Spinal cord (tissue), 10 donors: ENCODE measurements around the gene MOBP. TPM values are rescaled to one million over a fixed set of nuclear protein-coding genes. Genes with fewer than 3 reads are reported as not detected.

ENCODE experiments used
- DNase-seq, 6 donors: peaks; one replicate each; pipeline versions ENCODE4 v3.0.0 to v3.0.0-alpha.2; 2013 to 2015; ENCODE audit warnings: low spot score in 6 of 6, low read depth in 4 of 6
- H3K27ac ChIP-seq: one replicate; pipeline ENCODE4 v1.5.1; 2013; ENCODE audit warnings: low read depth, low read length, control low read depth
- H3K27me3 ChIP-seq: one replicate; pipeline ENCODE4 v1.6.1; 2013; ENCODE audit warnings: low read length; ENCODE audit not compliant: control insufficient read depth, insufficient read depth
- H3K36me3 ChIP-seq: one replicate; pipeline ENCODE4 v1.6.1; 2013; ENCODE audit warnings: low read length; ENCODE audit not compliant: control insufficient read depth, insufficient read depth
- H3K4me1 ChIP-seq: one replicate; pipeline ENCODE4 v1.6.1; 2013; ENCODE audit warnings: low read length; ENCODE audit not compliant: control insufficient read depth, insufficient read depth
- H3K4me3 ChIP-seq: one replicate; pipeline ENCODE4 v1.5.1; 2013; ENCODE audit warnings: low read depth, low read length, control low read depth
- H3K9me3 ChIP-seq: one replicate; pipeline ENCODE4 v1.6.1; 2013; ENCODE audit warnings: low read length; ENCODE audit not compliant: control insufficient read depth, insufficient read depth
- WGBS: methylation state at CpG from one replicate; pipeline ENCODE4 v1.1.5; 2013; ENCODE audit warnings: missing lambda C conversion rate; ENCODE audit not compliant: insufficient coverage; 5-methylcytosine and 5-hydroxymethylcytosine counted together
- polyA plus RNA-seq, 2 donors: library from polyadenylated mRNA; unstranded; fragments of 120-200 nt; gene quantifications; one replicate each; pipeline ENCODE4 v1.2.1, GENCODE V29; 2013; ENCODE audit not compliant: insufficient read length in 2 of 2
- total RNA-seq, 2 donors: library from RNA; depleted of rRNA in 1 of 2; stranded (reverse); fragments of 120-200 nt in 1 of 2; fragments of >200 nt in 1 of 2; gene quantifications; one replicate each; pipeline versions ENCODE4 v1.2.3 to v1.2.4, GENCODE V29; 2013 to 2014
- donor health status: healthy.

The MOBP gene
- total and polyA plus RNA-seq, 4 donors, result 125 to 433 (median 287) TPM

DNA sequence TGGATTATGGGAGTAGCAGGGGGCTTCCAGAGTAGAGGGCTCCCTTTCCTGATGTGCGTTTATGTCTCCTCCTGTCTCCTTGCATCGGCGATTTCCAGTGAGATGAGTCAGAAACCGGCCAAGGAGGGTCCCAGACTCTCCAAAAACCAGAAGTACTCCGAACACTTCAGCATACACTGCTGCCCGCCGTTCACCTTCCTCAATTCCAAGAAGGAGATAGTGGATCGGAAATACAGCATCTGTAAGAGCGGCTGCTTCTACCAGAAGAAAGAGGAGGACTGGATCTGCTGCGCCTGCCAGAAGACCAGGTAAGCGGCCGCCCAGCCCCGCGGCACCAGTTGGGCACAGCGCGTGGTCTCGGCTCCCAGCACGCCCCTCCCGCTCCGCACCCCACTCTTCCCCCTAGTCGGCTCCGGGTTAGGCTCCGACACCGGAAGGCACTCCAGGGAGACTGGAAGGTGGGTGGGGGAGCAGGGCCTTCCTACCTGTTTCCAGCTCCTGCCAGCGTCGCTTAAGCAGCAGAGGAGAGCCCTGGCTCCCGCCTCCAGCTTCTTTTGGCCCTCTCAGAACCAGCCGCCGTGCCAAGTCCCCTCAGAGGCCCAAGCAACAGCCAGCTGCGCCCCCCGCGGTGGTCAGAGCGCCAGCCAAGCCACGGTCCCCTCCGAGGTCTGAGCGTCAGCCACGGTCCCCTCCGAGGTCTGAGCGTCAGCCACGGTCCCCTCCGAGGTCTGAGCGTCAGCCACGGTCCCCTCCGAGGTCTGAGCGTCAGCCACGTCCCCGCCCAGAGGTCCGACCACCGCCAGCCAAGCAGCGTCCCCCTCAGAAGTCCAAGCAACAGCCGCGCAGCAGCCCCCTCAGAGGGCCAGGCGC, 34.7 kb downstream of the MOBP start:
- Histone ChIP-seq H3K27ac (no peak overlapping the region), H3K4me1 (peaks cover 8% of the 10 kb centered on the region), H3K4me3 (peak overlapping the region; percentile 42), H3K27me3 (peaks cover 21% of the 10 kb centered on the region), H3K9me3 (no peaks in the 10 kb centered on the region), H3K36me3 (no peaks in the 10 kb centered on the region)
- 17% methylated on average over 41 of the region's 53 CpGs for WGBS
- DNase-seq, result peak in 2 of 6 donors; percentile 55 to 66

DNA sequence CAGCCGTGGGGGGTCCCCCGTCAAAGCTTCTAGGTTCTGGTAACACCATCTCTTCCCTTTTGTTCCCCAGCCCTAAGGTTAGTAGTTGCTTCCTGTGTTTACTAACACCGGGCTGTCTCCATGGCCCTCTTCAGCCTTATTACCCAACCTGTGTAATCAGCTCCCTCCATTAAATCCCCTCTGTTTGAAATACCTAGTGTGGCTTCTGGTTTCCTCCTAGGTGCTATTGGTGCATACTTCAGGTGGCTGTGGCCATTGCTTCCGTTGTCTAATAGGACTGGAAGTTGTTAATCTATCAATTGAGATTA, 35.3 kb downstream of the MOBP start:
- H3K27ac ChIP-seq, result no peak overlapping the region
- DNase-seq, result peak in 1 of 6 donors; percentile 2
- no peaks in the 10 kb centered on the region for H3K36me3 ChIP-seq
- peaks cover 21% of the 10 kb centered on the region for H3K27me3 ChIP-seq
- H3K9me3 ChIP-seq, result no peaks in the 10 kb centered on the region
- peaks cover 8% of the 10 kb centered on the region for H3K4me1 ChIP-seq
- 44% methylated on average over 3 of the region's 4 CpGs for WGBS
- H3K4me3 ChIP-seq, result peak overlapping the region; percentile 42

DNA sequence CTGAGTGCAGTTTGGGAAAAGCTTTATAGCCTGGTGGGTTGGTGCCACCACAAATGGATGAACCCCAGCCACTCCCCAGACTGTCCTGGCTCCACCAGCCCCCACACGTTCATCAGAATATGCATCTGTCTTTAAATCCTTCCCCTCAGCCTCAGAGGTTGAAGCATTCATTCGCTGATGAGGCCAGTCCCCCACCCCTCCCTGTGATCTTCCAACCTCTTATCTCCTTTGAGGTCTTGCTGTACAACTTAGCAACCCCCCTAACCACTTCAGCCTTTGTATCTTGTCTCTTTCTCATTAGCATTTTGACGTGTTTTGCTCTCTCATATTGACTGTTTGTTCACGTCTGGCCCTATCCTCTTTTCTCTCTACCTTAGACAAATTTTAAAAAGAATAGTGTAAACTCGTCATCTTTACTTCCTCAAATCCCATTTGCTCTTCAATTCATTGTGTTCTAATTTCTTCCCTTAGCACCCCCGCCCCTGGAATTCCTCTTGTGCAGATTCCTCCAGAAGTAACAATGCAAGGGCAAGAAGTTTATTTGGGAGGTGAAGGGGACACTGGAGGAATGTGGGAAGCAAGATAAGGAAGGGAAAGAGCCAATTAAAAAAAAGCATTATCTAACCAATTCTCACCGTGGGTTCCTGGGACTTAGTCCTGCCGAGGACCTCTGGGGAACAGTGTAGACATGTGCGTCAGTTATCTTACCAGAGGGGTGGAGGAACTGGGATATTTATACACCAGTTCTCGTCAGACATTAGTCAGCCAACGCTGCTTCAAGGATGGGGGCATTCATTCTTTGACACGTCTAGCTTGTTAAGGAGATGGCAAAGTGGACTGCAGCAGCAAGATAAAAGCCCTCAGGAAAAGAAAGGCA, 38.6 kb downstream of the MOBP start:
- DNase-seq, result no peak
- no peaks in the 10 kb centered on the region for H3K36me3 ChIP-seq
- H3K9me3 ChIP-seq, result no peaks in the 10 kb centered on the region
- peaks cover 13% of the 10 kb centered on the region for H3K27me3 ChIP-seq
- H3K4me3 ChIP-seq, result no peak overlapping the region
- H3K4me1 ChIP-seq, result peaks cover 8% of the 10 kb centered on the region
- no peak overlapping the region for H3K27ac ChIP-seq
- 59% methylated on average over 7 of the region's 12 CpGs for WGBS

DNA sequence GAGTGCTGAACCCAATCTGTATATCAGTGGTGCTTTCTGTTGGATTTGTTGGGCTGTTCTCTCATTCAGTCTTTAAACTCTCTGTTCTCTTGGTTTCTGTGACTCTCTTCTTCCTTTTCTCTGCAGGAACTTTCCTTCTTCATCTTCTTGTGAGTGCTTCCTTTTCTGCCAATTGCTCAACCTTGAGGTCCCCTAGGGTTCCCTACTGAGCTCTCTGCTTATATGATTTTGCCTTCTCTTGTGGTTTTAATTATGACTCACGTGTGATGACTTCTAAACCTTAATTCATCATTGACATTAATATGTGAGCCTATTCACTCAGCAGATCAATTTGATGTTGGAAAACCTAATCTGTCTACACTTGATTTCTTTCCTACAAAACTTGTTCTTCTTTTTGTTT, 39.4 kb downstream of the MOBP start:
- WGBS, result no CpG with 5 or more reads among the region's 1 CpG
- peaks cover 7% of the 10 kb centered on the region for H3K4me1 ChIP-seq
- H3K9me3 ChIP-seq, result no peaks in the 10 kb centered on the region
- no peaks in the 10 kb centered on the region for H3K36me3 ChIP-seq
- peaks cover 8% of the 10 kb centered on the region for H3K27me3 ChIP-seq
- no peak overlapping the region for H3K4me3 ChIP-seq
- no peak for DNase-seq
- H3K27ac ChIP-seq, result no peak overlapping the region

DNA sequence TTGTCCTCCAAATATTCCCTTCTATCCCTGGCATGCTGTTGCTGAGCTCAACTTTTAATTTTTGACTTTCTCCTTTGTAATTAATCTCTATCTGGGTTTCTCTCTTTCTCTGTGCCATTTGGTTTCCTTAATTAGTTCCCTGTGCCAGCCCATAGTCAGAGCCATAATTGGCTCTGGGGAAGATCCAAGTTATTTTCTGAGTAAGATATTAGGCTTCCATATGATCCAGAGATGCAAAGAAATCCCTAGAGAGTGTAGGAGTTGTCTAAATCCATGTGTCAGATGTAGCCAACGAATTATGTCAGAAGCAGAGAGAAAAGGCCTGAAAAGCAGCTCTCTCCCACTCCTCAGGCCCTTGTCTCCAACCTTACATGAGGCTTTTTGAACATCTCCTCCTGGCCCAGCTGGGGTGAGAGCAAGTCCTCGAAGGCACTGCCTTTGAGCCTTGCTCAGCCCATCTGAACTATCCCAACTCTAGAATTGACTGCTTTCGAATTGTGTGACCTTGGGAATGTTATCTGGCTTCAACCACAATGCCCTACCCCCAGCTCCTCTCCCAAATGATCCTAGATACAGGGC, 46.4 kb downstream of the MOBP start:
- peak in 2 of 6 donors; percentile 24 to 79 for DNase-seq

DNA sequence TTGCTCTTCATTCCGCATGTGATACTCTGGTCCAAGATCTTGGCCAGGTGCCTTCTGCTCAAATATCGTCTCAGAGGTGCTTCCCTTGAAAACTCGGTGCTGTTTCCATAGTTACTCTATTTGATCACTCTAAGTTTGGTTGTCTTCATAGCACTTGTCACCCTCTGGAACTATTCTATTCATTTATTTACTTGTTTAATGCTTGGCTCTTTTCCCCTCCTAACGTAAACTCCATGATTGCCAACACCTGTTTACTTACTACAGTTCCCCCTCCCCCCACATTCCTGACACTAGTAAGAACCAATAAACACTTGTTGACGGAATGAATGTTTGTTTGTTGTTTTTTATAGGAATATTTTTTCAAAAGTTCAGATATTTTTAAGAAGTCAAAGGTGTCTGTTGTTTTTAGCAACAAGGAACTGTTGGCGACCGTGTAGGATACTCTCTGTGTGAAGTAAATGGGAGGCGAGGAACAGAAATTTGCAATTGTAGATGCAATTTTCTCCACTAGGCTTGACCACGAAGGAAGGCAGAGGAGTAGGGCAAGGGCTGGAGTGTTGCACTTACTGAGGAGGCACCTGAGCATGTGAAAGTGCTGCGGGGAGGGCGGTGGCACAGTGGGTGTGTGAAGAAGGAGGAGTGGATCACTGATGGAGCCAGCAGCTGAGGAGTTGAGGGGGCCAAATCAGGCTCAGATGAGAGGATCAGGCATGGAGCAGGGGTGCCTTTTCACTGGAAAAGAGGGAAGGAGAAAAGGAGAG, 48.4 kb downstream of the MOBP start:
- Histone ChIP-seq H3K27ac (no peak overlapping the region), H3K4me3 (no peak overlapping the region)

More for the DNA sequence above, 46.4 kb downstream of the MOBP start:
- Histone ChIP-seq H3K4me1 (no peaks in the 10 kb centered on the region), H3K27me3 (no peaks in the 10 kb centered on the region), H3K4me3 (no peak overlapping the region), H3K9me3 (no peaks in the 10 kb centered on the region), H3K36me3 (no peaks in the 10 kb centered on the region), H3K27ac (no peak overlapping the region)
- 80% methylated on average over 2 of the region's 3 CpGs for WGBS

DNA sequence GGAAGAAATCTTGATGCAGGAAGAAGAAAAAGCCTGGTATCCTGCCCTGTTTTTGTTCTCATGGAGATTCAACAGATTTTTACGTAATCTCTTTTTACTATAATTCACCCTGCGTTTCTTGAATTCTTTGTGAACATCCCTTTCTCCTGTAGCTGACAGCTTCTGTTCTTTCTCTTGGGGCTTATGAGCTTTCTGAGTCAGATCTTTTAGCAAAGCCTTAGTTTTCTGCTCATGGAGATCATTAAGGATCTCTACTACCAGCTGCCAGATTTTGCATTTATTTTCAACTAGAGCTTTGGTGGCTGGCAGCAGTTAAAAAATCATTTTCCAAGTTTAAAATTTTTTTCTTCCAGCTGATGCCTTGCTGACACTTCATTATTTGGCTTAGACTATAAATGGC, 51.6 kb downstream of the MOBP start:
- no peaks in the 10 kb centered on the region for H3K9me3 ChIP-seq
- H3K36me3 ChIP-seq, result no peaks in the 10 kb centered on the region
- no peak overlapping the region for H3K27ac ChIP-seq
- no peaks in the 10 kb centered on the region for H3K27me3 ChIP-seq
- H3K4me1 ChIP-seq, result no peaks in the 10 kb centered on the region
- no peak overlapping the region for H3K4me3 ChIP-seq
- peak in 2 of 6 donors; percentile 30 to 39 for DNase-seq
- 55% methylated on average over 2 of the region's 2 CpGs for WGBS

More for the DNA sequence above, 48.4 kb downstream of the MOBP start:
- no peak for DNase-seq
- Histone ChIP-seq H3K27me3 (no peaks in the 10 kb centered on the region), H3K9me3 (no peaks in the 10 kb centered on the region), H3K36me3 (no peaks in the 10 kb centered on the region), H3K4me1 (no peaks in the 10 kb centered on the region)
- 78% methylated on average over 9 of the region's 11 CpGs for WGBS

DNA sequence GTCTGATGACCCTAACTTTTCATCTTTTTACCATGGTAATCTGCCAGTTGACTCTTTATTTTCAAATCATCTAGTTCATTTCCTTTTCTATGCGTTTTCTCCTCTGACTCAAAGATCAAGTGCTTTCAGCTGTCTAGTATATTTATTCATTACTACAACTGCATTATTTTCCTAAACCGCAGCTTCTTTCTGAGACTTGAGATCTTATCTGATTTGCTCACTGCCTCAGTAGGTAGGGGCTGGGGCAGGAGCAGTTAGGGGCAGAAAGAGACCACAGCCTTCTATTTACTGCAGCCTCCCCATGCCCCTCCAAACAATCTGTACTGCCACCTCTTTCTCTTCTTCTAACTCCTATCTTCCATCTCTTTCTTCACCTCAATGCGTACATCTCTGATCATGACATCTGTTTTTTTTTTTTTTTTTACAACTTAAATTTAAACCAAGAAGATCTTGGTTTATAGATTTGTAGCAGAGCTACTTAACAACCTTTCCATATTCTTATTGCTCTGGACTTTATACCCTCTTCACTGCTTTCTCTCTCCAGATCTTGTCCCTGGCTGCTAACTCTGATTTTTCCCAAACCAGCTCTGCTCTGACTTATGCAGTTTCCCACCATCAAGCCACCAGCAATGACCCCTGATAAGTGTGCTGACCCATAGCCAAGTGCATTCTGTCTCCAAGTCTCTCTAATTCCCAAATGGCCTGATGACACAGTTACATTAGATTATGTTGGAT, 52.2 kb downstream of the MOBP start:
- Histone ChIP-seq H3K27me3 (no peaks in the 10 kb centered on the region), H3K9me3 (peaks cover 2% of the 10 kb centered on the region), H3K27ac (no peak overlapping the region), H3K36me3 (no peaks in the 10 kb centered on the region), H3K4me1 (no peaks in the 10 kb centered on the region), H3K4me3 (no peak overlapping the region)
- no peak for DNase-seq
- 80% methylated on average over 1 of the region's 3 CpGs for WGBS
